Renal pelvis (tissue), 12 donors: Measurements from ENCODE around the gene CMA1. TPM values are rescaled to one million over a fixed set of nuclear protein-coding genes. Genes with fewer than 3 reads are reported as not detected.
"Not testable (repeated sequence)": the region's sequence is repeated elsewhere in the genome, so short reads cannot be mapped to it uniquely, and the experiment has no call there.

Experiments used
- DNase-seq: peaks from one replicate; pipeline ENCODE4 v3.0.0-alpha.2; 2013
- long read RNA-seq, 16 experiments: transcript quantifications; one replicate each; lab custom pipeline, GENCODE V29; 2026
- polyA plus RNA-seq, 3 donors: library from polyadenylated mRNA; unstranded; fragments of 120-200 nt; gene quantifications; one replicate each; pipeline ENCODE4 v1.2.1, GENCODE V29; 2013; ENCODE audit not compliant: insufficient read length in 3 of 3

The CMA1 gene, protein sequence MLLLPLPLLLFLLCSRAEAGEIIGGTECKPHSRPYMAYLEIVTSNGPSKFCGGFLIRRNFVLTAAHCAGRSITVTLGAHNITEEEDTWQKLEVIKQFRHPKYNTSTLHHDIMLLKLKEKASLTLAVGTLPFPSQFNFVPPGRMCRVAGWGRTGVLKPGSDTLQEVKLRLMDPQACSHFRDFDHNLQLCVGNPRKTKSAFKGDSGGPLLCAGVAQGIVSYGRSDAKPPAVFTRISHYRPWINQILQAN
- polyA plus RNA-seq, result under 1 TPM in 1 of 3 donors, not detected in 2; 0.56 TPM
- long read RNA-seq, donor 1, result 0 reads
- long read RNA-seq, donor 2, result 0 reads
- long read RNA-seq, donor 3, result 0 reads
- long read RNA-seq, donor 4, result 0 reads
- long read RNA-seq, donor 5, result 0 reads
- long read RNA-seq, donor 6, result 0 reads
- long read RNA-seq, donor 7, result 0 reads
- long read RNA-seq, donor 8, result 0 reads
- long read RNA-seq, donor 9, result 0 reads
- long read RNA-seq, donor 10, result 0 reads
- long read RNA-seq, donor 11, result 0 reads
- long read RNA-seq, donor 12, result 0 reads
- long read RNA-seq, donor 13, result 0 reads
- long read RNA-seq, donor 14, result 0 reads
- long read RNA-seq, donor 15, result 0 reads
- long read RNA-seq, donor 16, result 0 reads

DNA sequence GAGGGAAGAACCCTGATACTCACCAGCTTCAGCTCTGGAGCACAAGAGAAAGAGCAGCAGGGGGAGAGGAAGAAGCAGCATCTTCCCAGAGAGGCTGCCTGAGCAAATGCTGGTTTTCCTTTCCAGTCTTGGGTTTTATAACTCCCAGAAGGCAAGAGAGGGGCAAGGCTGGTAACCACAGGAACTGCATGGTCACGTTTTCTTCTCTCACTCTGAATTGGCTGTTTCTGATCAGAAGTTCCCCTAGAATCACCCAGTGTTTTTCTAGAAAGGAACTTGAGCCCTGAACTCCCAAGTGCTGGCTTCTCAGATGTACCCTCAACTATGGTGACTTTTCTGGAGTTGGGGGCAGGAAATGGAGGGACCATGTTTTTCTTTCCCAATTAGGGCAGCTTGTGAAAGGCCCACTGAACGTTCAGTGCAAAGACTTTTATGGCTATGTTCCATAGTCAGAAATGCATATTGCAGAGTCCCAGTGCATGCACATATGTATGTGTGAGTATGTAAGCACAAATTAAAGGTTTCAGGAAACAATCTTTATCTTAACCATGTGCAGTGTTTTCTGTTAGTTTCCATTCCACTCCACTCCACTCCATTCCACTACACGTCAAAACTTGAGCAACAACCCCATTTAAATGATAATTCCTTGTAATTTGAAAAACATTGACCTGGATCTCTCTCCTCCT is at the start of gene CMA1:
CMA1 (minus strand) TSS at position 111 of the 686 bp plus-strand sequence; CDS start at position 81, 30 bp downstream.
- no peak for DNase-seq

DNA sequence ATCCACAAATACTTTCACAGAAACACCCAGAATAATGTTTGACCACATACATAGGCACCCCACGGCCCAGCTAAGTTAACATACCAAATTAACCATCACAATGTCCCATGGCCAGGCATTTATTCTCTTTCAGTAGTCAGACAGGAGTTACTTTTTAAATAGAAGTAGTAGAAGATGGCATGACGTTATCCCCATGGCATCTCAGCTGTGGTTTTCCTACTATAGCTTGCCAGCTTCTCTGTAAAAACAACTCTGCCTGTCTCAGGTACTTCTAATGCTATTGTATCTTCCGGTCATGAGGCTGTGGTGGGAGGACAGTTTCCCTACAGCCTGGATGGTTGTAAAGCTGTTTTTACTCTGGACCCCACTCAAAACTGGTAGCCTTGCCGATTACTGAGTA is 48.7 kb upstream of the CMA1 start:
- no peak for DNase-seq

DNA sequence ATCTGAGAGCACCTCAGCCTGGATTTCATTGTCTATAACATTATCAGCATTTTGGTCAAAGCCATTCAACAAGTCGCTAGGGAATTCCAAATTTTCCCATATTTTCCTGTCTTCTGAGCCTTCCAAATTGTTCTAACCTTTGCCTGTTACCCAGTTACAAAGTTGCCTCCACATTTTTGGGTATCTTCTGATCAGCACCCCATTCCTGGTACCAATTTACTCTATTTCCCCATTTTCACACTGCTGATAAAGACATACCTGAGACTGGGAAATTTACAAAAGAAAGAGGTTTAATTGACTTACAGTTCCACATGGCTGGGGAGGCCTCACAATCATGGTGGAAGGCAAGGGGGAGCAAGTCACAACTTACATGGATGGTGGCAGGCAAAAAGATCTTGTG is 41.0 kb upstream of the CMA1 start:
- not testable (repeated sequence) for DNase-seq

DNA sequence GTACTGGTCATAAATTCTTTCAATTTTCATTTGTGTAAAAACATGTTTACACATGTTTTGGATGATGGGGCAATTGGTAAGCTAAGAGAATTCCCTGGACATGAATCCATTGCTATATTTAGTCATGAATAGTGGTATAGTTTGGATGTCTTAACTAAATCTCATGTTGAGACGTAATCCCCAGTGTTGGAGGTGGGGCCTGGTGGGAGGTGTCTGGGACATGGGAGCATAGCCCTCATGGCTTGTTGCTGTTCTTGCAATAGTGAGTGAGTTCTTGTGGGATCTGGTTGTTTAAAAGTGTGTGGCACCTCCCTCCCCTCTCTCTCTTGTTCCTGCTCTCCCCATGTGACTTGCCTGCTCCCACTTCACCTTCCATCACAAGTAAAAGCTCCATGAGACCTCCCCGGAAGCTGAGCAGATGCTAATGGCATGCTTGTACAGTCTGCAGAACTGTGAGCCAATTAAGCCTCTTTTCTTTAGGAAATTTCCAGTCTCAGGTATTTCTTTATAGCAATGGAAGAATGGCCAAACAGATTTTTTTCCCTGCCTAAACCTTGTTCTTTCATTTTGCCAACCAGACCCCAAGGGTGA is 34.4 kb upstream of the CMA1 start:
- DNase-seq, result no peak

DNA sequence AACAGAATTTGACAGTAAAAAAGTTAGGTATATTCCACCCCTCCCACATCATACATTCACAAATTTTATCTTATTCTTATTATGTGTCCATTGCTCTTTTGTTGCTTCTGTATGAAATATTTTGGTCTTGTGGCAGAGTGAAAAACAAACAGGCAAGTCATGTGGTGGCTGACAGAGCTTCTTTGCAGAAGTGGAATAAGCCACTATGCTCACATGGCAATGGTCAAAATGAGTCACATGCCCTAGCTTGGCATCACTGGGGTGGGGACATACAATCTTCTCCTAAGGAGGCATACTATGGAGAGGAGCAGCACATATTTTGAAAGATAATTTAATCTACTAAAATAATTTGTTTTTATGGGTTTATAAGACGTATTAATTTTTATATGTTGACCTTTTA is 27.7 kb upstream of the CMA1 start:
- DNase-seq, result no peak

DNA sequence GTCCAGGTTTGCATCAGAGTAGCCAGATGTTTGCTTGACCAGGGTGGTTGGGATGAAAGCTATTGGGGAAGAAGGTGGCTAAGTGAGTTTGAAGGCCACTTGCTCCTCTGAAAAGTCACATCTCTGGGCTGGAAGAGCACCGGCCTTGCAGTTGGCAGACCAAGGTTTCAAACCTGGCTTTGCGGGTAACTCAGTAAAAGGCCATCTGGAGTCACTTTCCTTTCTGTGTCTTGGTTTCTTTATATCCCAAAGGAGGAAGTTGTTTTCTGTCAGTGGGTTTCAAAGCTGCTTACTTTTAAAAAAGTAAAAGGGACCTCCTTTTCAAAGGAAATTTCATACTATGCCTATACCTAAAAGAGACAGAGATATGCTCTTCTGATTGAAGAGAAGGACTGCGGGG is 26.2 kb upstream of the CMA1 start:
- no peak for DNase-seq

DNA sequence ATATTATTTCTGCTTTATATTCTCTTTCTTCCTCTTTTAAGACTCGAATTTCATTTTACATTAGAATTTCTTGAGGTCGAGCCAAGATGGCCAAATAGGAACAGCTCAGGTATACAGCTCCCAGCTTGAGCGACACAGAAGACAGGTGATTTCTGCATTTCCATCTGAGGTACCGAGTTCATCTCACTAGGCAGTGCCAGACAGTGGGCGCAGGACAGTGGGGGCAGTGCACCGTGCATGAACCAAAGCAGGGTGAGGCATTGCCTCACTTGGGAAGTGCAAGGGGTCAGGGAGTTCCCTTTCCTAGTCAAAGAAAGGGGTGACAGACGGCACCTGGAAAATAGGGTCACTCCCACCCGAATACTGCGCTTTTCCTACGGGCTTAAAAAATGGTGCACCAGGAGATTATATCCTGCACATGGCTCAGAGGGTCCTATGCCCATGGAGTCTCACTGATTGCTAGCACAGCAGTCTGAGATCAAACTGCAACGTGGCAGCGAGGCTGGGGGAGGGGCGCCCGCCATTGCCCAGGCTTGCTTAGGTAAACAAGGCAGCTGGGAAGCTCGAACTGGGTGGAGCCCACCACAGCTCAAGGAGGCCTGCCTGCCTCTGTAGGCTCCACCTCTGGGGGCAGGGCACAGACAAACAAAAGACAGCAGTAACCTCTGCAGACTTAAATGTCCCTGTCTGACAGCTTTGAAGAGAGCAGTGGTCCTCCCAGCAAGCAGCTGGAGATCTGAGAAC is 18.0 kb upstream of the CMA1 start:
- not testable (repeated sequence) for DNase-seq

DNA sequence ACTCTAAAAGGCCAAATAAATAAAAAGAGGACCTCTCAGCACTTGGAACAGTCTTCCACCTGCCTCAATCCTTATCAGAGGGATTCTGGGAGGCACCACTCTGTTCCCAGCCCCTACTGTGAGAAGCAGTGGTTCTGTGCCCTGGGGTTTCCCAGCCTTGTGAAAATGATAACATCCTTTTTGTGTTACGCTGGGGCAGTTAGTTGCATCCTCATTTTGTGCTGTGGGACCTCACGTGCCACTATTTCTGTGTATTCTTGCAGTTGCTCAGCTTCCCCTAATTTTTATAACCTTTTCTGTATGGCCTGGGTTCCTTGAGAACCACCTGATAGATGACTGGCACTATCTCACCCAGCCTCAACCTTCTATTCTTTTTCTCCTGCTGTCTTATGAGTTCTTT is 10.8 kb upstream of the CMA1 start:
- DNase-seq, result no peak

DNA sequence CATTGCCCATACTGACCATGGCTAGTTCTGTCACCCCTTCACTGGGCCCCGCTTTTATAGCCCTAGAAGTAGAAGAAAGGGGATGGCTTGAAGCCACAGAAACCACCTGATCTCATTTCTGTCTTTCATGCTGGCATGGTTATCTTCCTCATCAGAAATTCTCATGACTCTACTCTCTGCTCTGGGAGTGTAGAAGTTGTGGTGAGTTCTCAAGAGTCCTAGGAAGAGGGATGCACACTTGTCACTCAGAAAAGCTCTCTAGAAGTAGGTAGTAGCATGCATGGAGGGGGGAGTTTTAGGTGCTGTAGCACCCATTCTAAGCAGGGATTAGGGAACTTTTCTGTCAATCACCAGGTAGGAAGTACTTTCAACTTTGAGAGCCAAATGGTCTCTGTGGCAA is 6.1 kb upstream of the CMA1 start:
- no peak for DNase-seq

DNA sequence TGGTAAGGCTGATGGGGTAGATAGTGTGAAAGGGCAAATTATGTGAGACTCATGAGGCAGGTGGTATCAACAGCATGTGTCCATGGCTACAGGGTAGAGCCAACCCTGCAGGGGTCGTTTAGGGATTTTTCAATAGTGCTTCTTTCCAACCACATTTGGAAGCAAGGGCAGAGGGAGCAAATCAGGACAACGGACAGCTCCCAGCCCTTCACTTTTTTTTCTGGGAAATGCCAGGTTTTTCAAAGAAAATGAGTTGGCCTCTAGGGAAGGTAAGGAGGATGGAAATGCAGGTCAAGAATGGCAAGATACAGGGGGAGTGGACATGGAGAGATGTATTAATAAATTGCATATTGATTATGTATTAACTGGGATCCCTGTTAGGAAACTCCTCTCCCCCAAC is 4.9 kb upstream of the CMA1 start:
- DNase-seq, result peak; percentile 9

DNA sequence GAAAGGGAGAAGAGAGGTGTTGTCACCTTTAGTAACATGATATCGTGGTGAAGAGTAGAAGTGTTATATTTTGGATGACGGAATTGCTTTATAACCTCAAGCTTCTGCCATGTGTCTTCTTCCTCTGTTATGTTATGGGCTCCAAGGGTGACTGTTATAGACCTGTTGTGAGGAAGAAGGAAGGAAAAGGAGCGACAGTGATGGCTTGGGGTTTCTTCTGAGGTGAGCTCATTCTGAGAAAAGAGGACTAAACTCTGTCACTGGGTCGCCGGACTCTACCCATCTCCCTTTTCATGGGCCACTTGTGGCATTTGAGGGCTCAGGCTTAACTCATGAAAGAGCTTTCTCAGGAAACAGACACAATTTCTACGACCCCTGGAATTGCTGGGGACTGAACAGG is 1.6 kb downstream of the CMA1 start:
- DNase-seq, result no peak

DNA sequence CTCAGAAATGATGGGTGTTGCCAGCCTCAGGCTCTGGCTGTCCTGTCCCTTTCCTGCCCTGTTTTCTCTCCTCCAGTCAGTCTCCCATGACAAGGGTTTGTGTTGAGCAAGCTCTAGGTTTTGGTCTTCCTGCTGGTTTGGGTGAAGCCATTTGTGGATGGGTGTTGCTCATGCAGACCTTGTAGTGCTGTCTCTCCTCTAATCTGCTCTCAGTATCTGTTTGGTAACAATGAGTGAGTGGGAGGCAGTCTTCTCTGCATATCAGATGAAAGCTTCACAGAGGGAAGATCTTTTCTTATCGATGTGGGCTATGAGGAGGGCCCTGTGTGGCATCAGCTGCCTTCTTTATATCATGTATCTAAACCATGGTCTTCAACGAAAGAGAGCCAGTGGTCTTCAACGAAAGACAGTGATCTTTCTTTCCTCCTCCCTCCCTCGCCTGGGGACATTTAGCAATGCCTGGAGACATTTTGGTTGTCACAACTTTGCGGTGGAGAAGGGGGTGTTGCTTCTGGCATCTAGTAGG is 3.6 kb downstream of the CMA1 start:
- DNase-seq, result no peak

DNA sequence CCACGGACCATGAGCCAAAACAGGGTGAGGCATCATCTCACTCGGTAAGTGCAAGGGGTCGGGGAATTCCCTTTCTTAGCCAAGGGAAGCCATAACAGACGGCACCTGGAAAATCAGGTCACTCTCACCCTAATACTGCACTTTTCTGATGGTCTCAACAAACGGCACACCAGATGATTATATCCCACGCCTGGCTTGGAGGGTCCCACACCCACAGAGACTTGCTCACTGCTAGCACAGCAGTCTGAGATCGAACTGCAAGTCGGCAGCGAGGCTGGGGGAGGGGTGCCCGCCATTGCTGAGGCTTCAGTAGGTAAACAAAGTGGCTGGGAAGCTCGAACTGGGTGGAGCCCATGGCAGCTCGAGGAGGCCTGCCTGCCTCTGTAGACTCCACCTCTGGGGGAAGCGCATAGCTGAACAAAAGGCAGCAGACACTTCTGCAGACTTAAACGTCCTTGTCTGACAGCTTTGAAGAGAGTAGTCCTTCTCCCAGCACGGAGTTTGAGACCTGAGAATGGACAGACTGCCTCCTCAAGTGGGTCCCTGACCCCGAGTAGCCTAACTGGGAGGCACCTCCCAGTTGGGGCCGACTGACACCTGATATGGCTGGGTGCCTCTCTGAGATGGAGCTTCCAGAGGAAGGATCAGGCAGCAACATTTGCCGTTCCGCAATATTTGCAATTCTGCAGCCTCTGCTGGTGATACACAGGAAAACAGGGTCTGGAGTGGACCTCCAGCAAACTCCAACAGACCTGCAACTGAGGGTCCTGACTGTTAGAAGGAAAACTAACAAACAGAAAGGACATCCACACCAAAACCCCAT is 16.3 kb downstream of the CMA1 start:
- not testable (repeated sequence) for DNase-seq

DNA sequence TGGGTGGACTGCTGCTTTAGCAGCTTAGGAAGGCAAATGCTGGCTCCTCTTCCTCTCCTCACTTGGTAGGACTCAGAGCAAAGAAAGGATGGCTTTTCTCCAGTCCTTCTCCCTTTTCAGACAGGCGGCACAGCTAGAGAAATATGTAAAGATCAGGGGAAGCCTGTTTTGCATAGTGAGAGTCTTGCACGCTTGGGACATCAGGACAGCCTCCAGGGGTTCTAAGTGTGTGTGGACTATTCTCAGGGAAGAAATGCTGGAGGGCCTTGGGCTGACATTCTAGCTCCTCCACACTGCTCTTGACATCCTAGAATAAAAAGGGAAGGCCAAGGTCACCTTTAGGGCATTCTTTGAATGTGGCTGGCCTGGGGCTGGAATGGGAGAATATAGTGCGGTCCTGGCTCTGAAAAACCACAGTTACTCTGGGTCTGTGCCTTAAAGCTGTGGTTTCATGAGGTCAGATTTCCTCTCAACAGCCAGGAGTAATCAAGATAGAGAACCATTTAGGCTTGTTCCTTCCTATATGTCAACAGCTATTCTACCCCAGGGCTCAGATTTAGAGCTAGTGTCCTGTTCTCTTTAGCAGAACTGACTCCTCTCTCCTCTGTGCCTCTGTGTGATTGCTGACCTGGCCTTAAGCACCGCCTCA is 24.3 kb downstream of the CMA1 start:
- DNase-seq, result no peak

DNA sequence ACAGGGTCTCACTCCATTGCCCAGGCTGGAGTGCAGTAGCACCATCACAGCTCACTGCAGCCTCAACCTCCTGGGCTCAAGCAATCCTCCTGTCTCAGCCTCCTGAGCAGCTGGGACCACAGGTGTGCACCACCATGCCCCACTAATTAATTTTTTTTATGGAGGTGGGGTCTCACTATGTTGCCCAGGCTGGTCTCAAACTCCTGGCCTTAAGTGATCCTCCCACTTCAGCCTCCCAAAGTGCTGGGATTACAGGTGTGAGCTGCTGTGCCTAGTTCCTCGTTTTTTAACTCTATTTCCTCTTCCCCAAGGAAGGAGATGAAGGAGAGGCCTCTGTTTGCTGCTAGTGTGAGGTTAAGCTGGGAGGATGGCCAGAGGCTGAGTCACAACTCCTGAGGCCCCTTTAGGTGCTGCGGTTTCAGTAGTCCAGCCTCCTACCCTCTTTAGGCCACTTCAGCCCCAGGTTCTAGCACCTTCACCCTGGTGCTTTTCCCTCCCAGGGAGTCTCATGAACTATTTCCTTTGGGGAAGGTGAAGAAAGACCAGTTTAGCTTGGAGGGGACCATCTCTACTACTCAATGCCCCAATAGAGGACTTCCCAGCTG is 25.3 kb downstream of the CMA1 start:
- DNase-seq, result not testable (repeated sequence)

DNA sequence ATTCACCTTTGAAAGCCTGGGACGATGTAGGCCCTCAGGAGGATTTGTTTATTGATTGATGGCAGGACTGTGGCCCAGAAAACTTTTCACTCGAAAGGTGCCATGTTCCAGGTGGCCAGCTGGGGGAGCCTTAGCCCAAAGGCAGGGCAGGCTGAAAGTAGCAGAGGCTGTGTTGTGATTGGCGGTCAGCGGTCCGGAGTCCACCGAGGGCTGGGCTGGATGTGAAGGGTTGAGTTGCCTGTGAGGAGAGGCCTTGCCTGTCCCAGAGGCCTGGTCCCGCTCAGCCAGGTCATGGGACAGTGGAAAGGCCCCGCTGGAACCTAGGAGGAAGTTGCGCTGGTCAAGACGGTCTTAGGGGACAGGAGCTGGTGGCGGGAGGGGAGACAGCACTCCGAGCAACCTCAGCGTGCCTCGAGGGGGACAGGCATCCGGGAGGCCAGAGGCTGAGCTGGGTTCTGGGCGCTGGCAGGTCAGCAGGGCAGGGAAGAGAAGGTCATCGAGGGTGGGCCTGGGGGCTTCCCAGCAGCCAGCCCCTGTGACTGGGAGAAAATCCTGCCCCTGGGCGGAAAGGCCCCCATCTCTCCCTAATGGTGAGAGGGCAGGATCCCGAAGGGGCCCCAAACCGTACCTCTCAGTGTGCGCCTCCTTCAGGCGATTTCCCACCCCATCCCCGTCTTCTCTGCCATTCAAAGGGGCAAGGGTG is 26.3 kb downstream of the CMA1 start:
- peak; percentile 7 for DNase-seq

DNA sequence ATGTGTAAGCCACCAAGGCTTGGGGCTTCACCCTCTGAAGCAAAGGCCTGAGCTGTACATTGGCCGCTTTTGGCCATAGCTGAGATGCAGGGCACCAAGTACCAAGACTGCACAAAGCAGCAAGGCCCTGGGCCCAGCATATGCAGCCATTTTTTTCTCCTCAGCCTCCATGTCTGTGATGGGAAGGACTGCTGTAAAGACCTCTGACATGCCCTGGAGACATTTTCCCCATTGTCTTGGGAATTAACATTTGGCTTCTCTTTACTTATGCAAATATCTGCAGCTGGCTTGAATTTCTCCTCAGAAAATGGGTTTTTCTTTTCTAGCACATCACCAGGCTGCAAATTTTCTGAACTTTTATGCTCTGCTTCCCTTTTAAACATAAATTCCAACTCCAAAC is 28.1 kb downstream of the CMA1 start:
- not testable (repeated sequence) for DNase-seq

DNA sequence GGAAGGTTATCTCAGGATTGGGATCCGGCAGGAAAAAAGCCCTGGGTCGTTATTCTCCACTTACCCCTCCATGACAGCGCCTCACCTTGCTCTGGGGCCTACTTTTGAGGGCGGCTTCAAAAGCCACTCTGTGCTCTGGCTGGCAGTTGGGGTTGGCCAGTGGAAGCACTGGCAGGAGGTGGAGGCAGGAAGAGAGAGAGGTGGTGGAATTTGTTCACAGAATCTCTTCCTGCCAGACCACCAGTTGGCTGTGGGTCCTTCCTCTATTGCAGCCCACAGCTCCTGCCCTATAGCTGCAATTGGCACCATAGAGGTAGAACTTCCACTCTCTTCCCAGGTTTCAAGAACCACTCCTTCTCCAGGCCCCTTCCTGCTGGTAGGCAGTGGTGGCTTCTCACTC is 32.8 kb downstream of the CMA1 start:
- DNase-seq, result no peak

DNA sequence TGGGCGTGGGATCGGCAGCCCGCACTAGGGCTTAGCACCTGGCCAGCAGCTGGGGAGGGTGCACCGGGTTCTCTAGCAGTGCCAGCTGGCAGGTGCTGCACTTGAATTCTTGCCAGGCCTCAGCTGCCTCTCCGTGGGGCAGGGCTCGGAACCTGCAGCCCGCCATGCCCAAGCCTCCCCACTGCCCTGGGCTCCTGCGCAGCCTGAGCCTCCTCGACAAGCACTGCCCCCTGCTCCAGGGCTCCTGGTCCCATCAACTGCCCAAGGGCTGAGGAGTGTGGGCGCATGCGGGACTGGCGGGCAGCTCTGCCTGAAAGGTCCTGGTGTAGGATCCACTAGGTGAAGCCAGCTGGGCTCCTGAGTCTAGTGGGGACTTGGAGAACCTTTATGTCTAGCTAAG is 34.9 kb downstream of the CMA1 start:
- no peak for DNase-seq
